HG03457 (cell line): Measurements from ENCODE around the gene DYNC1I1.

Experiments used
- ATAC-seq: cut with Tn5 transposase; IDR thresholded peaks from one replicate; pipeline ENCODE4 v1.9.1; 2021; ENCODE audit warnings: moderate number of reproducible peaks; ENCODE audit not compliant: unreplicated experiment

The DYNC1I1 gene

DNA sequence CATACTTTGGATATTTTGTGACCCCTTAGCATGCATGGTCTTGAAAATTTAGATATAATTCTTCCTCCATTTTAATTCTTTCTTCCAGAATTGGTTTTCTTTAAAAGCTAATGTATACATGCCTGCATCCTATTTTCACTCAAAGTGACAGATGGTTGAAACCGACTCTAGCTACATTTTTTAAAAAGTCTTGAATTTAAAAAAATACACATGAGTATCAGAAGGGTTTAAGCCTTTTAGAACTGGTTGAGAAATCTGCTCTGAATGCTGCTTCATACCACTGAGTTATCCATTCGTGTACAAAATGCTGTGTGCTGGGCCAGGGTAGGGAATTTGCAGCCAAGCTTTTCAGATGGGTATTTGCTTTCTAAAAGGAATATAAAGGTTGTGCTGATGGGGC lies 16.5 kb downstream of the DYNC1I1 start:
- no peak for ATAC-seq

DNA sequence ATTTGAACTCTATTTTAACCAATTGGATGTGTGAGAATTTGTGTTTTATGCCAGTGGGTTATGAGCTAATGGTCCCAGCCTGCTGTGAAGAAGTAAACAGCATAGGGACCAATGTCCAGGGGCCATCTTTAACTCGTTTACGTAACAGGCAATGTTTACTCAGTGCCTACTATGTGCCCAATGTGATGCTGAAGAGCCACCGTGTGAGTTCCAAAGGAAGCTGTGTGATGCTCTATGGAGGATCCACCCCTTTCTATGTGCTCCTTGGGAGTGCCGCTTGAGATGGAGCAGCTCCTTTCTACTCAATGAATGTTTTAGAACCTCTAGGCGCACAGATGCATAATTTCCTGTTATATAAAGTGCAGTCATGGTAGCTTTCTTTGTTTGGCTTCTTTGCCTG lies 21.3 kb downstream of the DYNC1I1 start:
- no peak for ATAC-seq

DNA sequence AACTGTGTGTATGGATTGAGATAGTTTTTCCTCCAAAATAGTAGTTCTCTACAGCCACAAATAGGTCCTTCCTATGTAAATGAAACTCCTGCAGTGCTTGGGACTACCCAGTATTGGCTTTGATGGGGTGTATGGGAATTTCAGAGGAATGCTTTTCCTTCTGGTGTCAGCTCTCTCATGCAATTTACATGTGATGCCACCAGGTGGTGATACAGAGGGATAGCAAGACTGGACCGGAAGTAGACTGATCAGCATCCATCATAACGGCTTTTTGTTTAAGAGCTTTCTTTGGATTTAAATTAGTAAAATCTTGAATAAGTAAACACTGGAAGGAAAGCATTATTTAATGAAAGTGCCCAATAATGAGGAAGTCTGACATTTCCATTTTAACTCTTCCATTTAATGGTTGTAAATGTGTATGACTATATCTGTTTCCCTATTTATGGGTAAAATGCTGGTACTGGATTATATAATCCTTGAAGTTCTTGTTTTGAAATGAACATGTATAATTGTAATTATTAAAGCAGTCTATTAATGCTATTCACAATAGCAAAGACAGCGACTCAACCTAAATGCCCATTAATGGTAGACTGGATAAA lies 22.7 kb downstream of the DYNC1I1 start:
- no peak for ATAC-seq

DNA sequence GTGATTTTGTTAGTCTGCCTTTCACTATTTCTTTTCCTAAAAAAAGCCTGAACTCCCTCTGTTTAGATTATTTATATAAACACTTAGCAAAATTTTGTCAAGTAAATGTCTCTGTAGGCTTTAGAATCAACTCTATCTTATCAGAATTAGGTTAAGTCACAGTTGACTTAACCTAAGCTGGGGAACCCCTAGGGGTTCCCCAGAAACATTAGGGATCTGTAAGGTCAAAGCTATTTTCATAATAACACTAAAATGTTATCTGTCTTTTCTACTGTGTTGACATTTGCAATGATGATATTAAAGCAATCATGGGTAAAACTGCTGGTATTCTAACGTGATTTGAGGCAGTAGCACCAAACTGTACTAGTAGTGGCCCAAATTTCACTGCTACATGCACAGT lies 24.3 kb downstream of the DYNC1I1 start:
- ATAC-seq, result no peak

DNA sequence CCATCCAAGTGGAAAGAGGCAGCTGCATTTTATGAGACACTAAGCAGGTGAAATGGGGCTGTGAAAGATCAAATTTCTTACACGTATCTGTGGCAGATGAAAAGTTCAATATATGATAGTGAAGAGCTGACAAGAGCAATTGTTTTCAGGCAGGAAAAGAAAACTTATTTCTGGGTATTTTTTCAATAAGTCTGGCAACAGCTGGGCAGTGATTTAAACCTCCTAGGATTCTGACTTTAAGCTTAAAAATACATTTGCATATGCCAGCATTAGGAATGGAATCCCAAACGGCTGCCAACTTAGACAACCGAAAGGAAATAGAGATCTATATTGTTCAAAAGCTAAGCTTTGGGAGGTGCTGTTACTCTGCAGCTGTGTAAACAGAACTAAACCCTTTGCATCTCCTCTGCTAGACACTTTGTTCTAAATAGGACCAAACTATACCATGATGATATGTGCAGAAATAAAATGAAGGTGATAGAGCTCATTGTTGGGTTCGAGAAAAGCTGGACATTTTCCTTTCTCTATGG lies 26.1 kb downstream of the DYNC1I1 start:
- ATAC-seq, result no peak

DNA sequence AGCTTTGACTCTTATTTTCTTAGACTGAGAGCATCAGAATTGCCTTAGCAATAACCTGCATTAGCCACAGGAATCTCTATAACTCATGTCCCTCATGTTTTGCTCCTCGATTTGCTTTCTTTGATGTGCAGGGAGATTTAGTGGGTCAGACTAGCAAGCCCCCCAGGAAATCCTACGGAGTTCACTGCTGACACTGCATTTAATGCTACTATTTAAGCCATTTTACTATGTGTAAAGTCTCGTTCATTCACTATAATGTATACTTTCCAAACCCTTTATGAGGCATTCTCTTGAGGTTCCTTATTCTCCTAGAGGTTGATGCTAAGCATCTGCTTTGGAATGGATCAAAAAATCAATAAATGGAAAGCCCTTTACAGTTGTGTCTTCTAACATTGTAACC lies 28.4 kb downstream of the DYNC1I1 start:
- no peak for ATAC-seq

DNA sequence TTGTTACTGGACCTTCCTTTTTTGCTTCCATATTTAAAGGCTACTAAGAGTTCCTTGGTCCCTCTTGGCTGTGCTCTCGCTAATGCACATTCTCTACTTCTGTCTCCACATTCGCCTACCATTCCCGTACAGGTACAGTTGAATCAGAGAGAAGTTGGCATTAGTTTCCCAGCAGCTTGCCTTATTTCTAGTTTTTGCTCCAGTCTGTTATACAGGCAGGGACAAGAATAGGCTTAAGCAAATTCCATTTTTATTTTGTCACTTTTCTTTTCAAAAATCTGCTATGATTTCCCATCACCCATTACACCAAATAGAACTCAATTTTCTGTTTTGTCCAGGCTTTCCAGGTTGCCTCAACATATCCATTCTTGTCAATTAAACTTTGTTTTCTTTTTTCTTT lies 29.9 kb downstream of the DYNC1I1 start:
- no peak for ATAC-seq

DNA sequence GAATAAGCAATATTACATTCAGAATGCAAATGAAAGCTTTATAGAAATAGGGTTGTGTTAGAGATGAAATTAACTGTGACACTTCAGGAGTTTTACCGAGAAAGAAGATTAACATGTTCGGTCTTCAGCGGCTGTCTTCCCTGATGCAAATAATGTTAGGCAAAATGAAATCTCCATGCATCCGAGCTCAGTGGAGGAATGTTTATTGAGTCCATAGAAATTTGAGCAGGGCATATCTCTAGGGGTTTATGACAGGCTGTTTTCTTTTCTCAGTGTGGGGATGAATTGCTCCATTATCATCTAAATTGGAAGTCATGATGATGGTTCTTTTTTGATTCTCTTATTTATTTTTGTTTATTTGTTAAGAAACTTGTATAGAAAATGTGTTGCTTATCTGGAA lies 31.7 kb downstream of the DYNC1I1 start:
- ATAC-seq, result no peak

DNA sequence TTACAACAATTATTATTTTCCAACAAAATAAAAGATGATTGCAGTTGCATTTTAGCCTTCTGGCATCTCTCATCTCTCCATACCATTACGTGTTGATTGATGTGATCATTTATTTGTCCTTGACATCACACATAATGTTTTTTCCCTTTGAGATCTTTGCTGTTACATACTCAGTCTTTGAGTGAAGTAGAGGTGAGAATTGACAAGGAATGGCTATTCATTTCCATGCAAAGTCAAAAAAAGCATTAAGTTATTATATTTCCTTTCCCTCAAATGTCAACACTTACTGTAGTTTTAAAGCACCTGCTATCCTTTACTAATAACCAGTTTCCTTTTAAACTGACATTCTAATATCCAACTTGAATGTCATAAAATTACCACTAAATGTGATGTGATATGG lies 33.6 kb downstream of the DYNC1I1 start:
- no peak for ATAC-seq

DNA sequence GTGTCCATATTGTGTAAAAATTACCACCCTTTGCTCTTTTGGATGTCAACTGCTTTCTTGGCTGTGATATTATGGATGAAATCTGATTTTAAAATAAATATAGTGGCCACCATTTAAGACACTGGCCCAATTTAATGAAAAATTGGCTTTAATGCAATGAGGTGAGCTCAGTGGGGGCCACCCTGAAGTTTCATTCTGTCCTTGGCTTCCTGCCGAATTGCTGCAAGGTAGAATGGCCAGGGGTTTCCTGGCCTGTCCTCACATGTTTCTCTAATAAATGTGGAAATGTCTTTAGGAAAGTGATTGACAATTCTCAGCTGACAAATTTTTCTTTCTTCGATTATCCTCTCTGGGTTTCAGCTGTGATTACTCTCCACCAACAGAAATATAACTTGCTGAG lies 36.0 kb downstream of the DYNC1I1 start:
- ATAC-seq, result no peak

DNA sequence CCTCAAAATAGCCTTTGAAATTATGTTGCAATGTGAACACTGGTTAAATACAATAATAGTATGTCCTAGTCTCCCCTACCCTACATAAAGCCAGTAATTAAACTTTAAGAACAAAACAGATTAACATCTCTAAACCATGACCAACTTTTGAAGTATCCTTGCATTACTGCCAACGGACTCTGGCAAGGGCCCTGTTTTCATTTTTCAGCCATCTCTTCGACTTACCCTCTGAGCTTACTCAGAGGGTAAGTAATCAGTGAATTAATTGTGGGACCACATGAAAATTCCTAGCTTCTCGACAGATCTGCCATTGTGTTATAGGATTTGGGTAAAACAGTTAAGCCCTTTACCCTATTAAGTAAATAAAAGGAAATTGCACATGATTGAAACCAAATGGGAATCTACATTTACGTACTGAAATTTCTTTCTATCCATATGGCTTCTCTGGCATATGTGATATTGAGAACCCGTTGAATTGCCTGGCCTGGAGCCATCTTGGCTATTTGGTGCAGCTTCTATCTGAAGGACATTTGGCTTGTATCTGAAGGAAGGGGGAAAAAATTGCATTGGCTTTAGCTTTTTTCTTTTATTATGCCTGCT lies 39.6 kb downstream of the DYNC1I1 start:
- no peak for ATAC-seq

DNA sequence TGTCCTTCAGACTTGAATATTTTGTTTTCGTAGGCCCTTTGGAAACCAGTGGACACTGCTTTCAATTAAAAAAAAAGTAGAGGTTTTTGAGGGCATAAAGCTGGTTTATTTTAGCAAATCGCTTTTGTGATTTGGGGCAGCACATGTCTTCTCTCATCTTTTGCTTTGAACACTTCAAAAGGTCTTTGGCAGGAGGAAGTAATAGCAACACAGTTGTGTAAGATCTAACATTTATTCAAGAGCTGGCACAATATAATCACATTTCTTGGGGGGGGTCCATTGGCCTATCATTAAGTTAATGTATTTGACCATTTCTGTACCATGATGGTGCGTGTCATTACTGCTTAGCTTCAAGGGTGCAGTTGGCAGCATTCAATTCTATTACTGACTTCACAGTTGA lies 42.4 kb downstream of the DYNC1I1 start:
- ATAC-seq, result no peak

DNA sequence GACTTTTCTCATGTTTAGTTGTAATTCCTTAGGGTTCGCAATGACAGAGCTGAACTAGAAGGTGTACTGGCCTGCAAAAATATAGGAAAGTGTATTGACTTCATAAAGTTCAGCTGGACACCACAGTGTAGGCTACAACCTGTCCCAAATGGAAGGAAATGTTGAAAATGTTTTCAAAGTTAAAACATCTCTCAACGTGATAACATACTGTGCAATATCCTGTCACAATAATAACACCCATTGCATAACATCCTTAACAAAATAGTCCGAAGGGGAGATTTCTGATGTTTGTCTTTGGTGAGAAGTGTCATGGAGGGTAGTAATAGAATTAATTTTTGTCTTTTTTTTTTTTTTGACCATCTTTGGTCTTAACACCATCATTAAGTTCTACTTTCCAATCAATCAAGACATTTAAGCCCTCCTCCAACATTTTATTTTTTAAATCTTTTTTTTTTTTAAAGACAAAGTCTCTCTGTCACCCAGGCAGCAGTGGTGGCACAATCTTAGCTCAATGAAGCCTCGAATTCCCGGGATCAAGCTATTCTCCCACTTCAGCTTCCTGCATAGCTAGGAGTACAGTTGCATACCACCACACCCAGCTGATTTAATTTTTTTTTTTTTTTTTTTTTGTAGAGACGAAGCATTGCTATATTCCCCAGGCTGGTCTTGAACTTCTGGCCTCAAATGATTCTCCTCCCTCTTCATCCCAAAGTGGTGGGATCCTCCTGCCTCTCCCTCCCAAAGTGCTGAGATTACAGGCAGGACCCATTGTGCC lies 45.7 kb downstream of the DYNC1I1 start:
- no peak for ATAC-seq

DNA sequence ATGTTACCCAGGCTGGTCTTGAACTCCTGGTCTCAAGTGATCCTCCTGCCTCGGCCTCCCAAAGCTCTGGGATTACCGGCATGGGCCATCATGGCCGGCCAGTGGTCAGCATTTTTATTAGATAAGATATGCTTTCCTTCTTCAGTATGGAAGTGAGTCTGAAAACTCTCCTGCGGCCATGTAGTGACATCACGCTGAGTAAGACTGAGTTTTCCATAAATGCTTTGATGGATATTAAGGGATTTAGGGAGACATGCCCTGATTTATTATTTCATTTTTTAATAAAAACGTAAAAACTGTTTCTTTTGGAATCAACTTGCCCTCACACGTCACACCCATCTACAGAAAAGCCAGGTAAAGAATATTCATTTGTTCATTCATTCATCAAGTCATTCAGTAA lies 48.4 kb downstream of the DYNC1I1 start:
- no peak for ATAC-seq

DNA sequence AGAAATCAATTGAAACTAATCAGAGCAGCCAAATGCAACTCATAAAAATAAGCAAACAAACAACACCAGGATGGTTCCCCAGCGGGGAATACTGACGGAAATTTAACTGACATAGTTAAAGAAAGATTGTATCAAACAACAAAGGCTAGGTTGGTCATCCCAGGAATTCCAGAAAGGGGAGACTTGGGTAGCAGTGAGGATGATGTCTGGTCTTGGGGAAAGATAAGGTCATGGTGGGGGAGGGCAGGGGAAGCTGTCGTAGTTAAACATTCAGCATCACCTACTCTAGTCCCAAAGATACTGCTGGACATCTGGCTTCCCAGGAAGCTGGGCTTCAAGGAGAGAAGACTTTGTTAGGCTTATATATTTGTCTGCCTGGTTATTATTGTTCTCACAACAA lies 50.4 kb downstream of the DYNC1I1 start:
- no peak for ATAC-seq

DNA sequence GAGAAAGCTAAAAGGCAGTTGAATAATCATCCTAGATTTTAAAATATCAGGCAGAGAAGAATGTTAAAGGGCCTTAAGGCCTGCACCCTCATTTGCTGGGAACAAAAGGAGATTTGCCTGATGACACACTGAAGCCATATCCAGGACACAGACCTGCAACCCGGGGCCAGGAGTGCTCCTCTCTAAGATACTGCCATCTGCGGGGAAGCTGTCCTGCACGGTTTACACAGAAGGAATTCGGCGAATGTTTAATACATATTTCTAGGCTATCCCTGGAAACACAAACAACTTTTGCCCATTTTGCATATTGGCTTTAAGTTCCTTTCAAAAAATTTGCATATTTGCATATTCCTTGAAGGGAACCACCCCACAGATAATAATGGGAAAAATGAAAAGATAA lies 52.3 kb downstream of the DYNC1I1 start:
- no peak for ATAC-seq

DNA sequence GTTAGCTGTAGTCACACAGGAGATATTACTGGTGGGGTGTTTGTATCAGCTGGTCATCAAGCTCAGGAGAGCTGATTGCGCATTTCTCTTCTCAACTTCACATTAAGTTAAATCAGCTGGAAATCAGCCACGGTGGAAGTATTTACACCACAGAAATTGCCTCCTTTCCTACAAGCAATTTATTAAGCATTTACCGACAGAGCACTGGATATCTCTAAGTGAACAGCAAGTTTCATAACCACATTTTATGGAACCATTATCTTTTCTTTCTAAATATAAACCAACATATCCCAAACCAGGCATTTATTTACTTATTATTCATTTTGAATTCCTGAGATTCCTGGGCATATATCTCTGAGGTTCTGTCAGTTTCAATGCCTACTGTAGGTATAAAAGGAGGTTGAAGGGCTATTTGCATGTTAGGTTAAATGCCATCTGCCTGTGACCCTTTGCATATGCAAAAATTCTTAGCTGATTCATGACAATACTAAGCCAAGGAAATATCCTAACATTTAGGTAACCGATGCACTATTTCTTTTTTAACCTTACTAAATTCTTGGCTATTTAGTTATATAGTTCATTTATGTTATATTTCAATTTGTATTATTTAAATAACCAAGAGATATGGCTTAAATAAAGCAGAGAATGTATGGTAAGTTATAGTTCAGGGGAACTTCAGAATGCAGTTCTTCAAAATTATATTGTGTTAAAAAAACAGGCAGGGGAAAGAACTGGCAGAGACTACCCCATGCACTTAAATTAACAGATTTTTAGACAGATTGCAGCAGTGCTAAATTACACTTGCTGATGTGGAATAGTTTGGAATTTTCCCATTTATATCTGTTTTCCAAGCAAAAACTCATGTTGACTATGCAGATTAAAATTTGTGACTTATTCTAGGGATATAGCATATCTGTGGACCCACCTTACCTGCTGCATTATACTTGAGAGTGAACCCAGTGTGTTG lies 56.8 kb downstream of the DYNC1I1 start:
- no peak for ATAC-seq

DNA sequence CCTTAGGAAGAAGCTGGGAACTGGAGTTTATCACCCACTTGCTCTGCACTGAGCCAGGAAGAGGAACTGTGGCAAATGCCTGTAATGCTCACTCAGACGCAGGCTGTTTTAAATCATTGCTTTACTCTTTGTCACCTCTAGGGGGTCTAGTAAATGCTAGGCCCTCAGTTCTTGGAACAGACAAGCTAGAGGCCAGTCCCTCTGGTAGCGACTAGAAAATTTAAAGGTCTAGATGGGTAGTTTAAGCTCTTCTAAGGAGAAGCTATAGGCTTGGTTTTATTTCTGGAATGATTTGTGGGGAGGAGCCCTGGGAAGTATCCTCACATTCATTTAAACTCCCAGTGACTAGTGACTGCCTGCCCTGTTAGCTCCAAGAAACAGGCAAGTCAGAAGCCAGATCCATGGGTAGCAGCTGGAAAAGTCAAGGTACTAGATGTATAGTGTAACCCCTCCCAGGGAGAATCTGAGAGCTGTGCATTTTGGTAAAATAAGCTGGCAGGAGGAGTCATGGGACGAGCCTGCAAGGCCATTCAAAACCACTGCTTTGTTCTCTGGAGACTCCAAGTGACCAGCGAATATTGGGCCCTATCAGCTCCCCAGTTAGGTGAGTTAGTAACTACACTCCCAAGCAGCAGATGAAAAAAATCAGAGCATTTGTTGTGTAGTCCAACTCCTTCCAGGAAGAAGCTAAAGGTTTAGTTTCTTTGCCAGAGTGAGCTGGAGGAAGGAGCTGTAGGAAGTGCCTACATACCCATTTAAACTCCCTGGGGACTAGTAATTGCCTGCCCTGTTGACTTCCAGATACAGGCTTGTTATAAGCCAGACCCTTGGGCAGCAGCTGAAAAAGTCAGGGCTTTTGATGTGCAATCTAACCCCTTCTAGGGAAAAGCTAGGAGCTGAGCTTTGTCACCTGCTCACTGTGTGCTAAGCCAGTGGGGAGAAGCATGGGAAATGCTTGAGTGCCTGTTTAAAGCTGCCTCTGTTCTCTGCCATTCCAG lies 68.9 kb downstream of the DYNC1I1 start:
- peak; percentile 95 for ATAC-seq

DNA sequence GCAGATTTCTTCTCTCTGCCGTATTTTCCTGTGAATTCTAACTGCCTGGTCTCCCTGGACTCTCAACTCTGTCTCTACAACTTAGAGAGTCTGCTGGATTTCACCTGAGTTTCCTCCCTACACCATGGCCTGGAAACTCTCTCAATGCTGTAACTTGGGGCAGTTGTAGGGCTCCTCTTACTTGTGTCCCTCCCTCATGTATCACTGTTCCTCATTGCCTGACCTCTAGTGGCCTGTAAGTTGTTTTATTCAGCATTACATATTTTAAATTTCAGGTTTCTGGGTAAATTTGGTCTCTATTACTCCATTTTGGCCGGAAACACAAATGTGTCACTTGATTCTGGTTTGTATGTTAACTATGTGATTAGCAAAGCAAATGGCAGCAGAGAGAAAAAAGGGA lies 70.9 kb downstream of the DYNC1I1 start:
- ATAC-seq, result no peak

DNA sequence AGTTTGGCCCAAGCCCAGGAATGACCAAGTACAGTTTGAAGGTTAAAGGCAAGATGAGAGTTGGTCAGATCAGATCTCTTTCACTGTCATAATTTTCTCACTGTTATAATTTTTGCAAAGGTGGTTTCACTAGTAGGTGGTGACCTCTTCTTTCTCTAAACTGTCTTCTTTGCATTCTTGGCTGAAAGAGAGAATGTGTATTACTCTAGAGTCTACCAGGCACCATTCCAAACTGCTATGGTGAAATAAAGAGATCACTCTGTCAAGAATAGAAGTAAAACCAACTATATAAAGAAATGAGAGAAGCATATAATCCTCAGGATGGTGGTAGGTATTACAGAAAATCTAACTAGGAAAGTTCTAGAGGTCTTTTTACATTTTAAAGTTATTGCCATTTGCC lies 72.7 kb downstream of the DYNC1I1 start:
- no peak for ATAC-seq
